22Rv1 (cell line): Measurements from ENCODE around the gene NFKBIA.

Experiments
- CTCF ChIP-seq: fragments of 450-650 bp; IDR thresholded peaks from 2 replicates; pipeline ENCODE4 v1.5.1; 2017; ENCODE audit warnings: mild to moderate bottlenecking
- ZFX ChIP-seq: fragments of 450-650 bp; IDR thresholded peaks from 2 replicates; pipeline ENCODE4 v1.6.1; 2017; ENCODE audit warnings: antibody characterized with exemption, borderline replicate concordance

GRCh38 chr14:35366521-35366976 is 38.0 kb downstream of the NFKBIA start:
- TF ChIP-seq CTCF (no peak), ZFX (no peak)
